NCI-H345 treated with DMSO at 0.1 percent for 48 hours (cell line): ENCODE measurements around the gene REXO4.
"Not testable (repeated sequence)": the region's sequence is repeated elsewhere in the genome, so short reads cannot be mapped to it uniquely, and the experiment has no call there.

Source experiments
- DNase-seq: peaks from one replicate; lab custom pipeline; 2025; ENCODE audit not compliant: unreplicated experiment; lab: John Stamatoyannopoulos, UW

Gene REXO4

DNA sequence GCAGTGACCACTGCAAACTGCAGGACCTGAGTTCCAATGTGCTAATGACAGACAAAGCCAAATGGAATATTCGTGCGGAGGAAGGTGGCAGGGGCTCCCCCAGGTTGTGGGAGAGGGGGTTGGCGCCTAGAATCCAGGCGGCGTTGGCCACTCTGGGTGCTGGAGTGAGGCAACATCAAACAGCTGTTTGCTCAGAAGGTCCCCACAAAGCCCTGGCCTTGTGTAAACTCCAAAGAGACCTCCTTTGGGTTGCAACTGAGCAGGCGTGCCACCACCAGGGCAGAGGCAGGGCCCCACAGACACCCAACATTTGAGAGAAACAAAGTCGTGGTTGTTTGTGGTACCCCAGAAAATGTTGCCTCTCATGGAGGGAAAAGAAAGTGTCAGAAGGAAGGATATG lies 27.1 kb downstream of the REXO4 start:
- DNase-seq: no peak

DNA sequence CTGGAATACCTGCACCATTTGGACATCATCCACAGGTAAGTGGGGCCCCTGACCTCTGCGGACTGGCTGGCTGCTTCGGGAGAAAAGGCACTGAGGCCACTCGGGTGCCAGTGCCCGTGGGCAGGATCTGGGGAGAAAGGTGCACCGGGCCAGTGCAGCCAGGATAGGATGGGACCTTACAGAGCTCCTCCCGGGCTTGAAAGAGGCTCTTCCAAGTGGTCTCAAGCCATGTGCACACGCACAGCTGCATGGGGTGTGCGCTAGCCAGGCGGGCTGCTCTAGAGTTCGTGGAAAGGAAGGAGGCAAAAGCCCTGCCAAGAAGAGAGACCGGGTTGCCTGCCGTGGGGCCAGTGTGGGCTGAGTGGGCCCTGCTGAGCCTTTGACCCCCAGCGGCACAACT lies 28.2 kb downstream of the REXO4 start:
- DNase-seq: no peak

DNA sequence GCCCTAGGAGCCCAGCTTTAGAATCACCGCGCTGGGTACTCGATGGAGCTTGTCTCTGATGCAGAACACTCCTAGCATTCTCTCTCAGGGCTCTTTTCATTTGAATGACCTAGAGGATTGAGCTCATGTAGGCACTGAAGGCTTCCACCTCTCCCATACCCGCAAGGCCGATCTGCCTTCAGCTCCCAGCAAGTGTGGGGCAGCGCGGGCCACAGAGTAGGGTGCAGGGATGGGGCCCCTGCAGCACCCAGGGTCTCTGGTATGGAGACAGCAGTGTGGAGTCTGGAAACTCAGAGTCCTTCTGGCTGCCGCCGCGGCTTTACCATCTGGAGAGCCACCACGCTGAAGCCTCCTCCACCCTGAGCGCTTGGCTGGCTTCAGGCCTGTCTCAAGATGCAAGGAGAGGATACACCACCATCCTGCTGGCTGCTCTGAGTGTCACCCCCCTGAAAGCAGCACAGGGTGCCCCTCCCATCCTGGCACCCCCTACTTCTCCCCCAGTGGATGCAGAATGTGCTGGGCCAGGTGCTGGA lies 28.7 kb downstream of the REXO4 start:
- DNase-seq: no peak

DNA sequence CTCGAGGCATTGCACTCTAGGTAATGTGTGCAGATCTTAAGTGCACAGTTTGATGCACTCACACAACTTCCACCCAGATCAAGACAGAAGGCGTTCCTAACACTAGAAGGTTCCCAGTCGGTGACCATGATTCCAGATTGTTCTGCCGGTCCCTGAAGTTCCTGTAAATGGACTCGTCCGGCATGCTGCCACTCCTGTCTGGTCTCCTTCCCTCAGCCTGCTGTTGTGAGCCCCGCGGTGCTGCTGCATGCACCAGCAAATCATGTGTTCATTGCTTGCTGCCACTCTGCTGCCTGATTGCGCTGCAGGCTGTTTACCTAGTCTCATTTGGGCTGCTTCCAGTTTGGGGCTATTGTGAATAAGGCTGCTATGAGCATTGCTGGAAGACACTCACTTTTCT lies 30.1 kb downstream of the REXO4 start:
- peak; percentile 52 for DNase-seq

- DNase-seq: no peak
These were observed 31.5 kb downstream of the REXO4 start for GRCh38 chr9:133386338-133386737.

- no peak for DNase-seq
These were observed 32.4 kb downstream of the REXO4 start for GRCh38 chr9:133385452-133385851.

DNA sequence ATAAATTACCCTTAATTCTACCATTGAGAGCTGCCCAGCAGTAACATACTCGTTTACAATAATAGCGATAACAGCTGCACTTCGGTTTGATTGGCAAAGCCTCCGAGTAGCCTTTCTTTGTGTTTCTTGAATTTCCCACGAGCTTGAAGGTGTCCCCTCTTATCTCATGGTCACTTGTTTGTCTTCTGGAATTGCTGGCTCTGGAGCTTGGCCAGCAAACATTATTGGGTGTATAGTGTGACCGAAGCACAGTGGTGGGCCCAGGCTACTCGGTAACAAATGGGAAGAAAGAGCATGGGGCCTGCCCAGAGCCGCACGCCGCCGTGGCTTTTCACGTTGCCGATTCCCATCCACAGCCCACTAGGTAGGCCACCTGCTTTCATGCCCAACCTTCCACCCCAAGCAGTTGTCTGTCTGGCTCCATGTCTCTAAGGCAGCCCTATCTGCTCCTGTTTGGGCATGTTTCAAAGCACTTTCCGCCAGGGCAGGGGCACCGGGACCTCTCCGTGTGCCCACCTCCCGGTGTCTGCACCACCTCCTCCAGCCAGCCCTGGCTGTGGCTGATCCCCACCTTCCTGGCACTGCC lies 33.0 kb downstream of the REXO4 start:
- no peak for DNase-seq

GRCh38 chr9:133383438-133383837 lies 34.4 kb downstream of the REXO4 start:
- DNase-seq: no peak

DNA sequence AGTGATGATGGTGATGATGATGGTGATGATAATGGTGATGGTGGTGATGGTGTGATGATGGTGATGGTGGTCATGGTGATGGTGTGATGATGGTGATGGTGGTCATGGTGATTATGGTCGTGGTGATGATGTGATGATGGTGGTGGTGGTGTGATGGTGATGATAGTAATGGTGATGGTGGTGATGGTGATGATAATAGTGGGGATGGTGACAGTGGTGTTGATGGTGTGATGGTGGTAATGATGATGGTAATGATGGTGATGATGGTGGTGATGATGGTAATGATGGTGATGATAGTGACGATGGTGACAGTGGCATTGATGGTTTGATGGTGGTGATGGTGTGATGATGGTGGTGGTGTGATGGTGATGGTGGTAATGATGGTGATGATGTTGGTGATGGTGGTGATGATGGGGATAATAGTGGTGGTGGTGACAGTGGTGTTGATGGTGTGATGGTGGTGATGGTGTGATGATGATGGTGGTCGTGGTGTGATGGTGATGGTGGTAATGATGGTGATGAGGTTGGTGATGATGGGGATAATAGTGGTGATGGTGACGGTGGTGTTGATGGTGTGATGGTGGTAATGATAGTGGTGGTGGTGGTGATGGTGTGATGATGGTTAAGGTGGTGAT lies 35.2 kb downstream of the REXO4 start:
- no peak for DNase-seq

DNA sequence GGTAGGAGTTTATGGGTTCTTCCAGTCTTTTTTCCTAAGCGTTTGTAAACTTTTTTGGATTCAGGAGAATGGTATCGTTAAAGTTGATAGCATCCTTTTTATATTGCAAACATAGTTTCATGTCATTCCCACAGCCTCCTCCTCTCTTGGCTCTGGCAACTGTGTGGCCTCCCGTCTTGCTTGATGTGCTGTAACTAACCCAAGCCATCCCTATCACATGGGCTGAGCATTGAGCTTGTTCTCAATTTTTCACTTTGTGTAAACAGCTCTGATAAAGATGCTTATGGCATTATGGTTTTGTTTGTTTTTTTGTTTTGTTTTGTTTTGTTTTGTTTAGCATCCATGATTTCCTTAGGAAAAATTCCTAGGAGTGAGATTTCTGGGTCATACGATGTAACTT lies 37.1 kb downstream of the REXO4 start:
- no peak for DNase-seq

DNA sequence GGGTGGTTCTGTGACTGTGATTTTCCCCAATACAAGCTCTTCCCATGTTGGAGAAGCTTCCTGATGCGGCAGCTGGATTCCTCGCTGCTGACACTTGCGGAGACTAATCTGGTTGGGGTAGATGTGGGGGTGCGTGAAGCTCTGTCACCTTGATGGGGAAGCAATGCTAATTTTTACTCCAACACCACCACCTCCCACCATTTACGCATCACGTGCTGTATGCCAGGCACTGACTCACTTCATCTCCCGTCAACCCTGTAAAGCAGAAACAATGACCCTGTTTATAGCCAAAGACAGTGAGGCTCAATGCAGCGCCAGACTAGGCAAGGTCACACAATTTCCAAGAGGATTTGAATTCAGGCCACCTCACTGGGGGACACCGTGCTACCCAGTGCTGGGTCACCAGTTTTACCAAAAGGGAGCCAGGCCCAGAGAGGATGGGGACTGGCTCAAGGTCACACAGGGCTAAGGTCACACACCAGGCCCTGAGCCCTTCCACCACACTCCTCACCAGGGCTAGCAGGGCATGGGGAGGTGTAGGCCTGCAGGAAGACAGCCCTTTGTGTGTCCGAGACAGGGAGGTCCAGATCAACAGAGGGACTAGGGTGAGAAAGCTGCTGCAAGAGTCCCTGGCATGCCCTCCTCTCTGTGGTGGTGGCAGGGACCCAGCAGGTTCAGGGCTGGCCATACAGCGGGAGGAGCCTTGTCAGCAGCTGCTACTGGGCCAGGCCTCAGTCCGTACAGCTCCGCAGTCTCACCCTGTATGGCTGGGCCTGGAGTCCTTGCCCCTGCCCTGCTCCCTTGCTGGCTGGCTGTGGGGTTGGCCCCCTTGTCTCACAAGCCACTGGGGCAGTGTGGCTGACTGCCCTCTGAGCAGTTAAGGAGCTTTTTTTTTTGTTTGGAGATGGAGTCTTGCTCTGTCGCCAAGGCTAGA lies 38.4 kb downstream of the REXO4 start:
- DNase-seq: no peak

GRCh38 chr9:133378408-133378962 lies 39.3 kb downstream of the REXO4 start:
- no peak for DNase-seq

DNA sequence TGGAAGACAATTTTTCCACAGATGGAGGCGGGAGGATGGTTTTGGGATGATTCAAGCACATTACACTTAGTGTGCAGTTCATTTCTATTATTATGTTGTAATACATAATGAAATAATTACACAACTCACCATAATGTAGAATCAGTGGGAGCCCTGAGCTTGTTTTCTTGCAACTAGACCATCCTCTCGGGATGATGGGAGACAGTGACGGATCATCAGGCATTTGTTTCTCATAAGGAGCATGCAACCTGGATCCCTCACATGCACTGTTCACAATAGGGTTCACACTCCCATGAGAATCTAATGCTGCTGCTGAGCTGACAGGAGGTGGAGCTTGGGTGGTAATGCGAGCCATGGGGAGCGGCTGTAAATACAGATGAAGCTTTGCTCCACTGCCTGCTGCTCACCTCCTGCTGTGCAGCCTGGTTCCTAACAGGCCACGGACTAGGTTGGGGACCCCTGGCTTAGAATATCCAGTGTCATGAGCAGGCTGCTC lies 40.0 kb downstream of the REXO4 start:
- DNase-seq: no peak

DNA sequence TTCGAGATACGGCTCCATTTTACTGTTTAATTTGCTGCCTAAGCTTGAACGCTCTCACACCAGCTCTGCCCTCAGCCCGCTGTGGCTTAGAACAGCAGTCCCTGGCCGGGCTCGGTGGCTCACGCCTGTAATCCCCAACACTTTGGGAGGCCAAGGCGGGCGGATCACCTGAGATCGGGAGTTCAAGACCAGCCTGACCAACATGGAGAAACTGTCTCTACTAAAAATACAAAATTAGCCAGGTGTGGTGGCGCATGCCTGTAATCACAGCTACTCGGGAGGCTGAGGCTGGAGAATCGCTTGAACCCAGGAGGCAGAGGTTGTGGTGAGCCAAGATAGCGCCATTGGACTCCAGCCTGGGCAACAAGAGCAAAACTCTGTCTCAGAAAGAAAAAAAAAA lies 40.5 kb downstream of the REXO4 start:
- not testable (repeated sequence) for DNase-seq

GRCh38 chr9:133375724-133376654 lies 41.8 kb downstream of the REXO4 start, which contains the start of the genes STKLD1 and SURF4:
Gene STKLD1 (plus strand): TSS chr9:133376366. CDS start chr9:133376474, 108 bp downstream.
Gene SURF4 (minus strand): TSS chr9:133376060. CDS start chr9:133375969, 91 bp downstream.
- DNase-seq: peak; percentile 82

DNA sequence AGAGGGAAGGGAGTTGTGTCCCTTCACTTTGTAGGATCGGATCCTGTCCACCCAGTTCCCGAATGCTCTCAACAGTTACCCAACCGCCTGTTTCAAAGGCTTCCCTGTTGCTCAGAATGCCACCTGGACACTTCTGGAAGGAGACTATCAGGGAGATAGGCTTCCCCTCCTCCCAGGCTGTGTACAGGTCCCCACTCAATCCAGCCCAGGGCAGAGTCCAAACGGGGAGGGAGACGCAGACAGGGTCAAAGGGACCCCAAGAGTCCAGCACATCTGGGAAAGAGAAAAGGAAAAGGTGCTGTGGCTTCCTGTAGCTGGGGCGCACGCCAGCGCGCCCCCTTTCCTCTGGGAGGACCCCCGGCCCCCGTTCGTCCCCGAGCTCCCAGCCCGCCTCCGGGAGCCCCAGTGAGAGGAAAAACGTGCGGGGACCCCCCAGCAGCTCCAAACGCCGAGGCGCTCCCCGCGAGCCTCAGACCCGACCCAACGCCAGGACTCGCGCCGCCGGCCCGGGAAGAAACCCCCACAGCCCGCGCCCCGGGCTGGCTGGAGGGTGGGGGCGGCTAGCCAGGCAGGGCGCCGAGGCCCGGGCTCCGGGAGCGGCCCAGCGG lies 42.6 kb downstream of the REXO4 start:
- DNase-seq: no peak

- DNase-seq: no peak
These were observed 43.1 kb downstream of the REXO4 start for GRCh38 chr9:133374612-133375115.

- DNase-seq: no peak
These were observed 45.7 kb downstream of the REXO4 start for GRCh38 chr9:133372144-133372543.

GRCh38 chr9:133371261-133371711 lies 46.5 kb downstream of the REXO4 start:
- DNase-seq: no peak
